B cell (primary cell): ENCODE measurements around the gene KCNJ4.

ENCODE experiments used
- CTCF ChIP-seq: fragments of 200-600 bp; IDR thresholded peaks from one replicate; pipeline ENCODE4 v1.8.0; 2022; ENCODE audit warnings: antibody characterized with exemption, mild to moderate bottlenecking
- EZH2 ChIP-seq: IDR thresholded peaks from 2 replicates; pipeline ENCODE4 v1.6.1; 2012; ENCODE audit warnings: borderline replicate concordance, low read depth, mild to moderate bottlenecking, moderate library complexity, low read length; ENCODE audit not compliant: insufficient read depth, poor library complexity, severe bottlenecking

GRCh38 chr22:38416621-38417251 is 38.3 kb downstream of the KCNJ4 start:
- TF ChIP-seq CTCF = no peak
- TF ChIP-seq EZH2 = no peak
